Measurements from ENCODE around the gene ELF1. TPM values are rescaled to one million over a fixed set of nuclear protein-coding genes. Genes with fewer than 3 reads are reported as not detected.
A peak's percentile ranks its signal among the peaks of the same experiment; 100 is the strongest.

The ELF1 gene
- polyA plus RNA-seq, 1 of the 3 experiments (the other 2 are of a cell fraction): 11.1 TPM

DNA sequence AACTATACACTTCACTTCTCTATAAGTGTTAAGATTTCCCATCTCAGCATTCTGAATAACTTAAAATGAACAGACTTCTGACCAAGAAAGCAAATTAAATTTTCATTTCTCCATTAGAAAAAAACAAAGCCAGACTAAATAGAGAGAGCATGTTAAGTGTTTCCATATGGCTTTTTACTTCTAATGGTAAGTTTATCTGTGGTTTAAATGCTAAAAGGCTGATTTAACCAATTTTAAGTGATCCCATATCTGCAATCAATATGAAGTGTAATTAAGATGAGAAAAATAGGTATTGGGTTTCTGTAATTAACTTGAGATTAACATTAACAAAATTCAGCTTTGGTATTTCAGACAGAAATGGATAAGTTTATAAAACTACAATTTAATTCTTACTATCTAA is 107.8 kb downstream of the ELF1 start (continued):
- TF ChIP-seq SIN3A (IDR thresholded peaks at IDR 0.05; ENCODE audit: borderline replicate concordance, low read depth, low read length) (no peak), MEF2A (IDR thresholded peaks at IDR 0.05; ENCODE audit: borderline replicate concordance, low read depth) (no peak), TCF12 (IDR thresholded peaks at IDR 0.05) (peak; percentile 78), TAF1 (IDR thresholded peaks at IDR 0.05; ENCODE audit: borderline replicate concordance, low read depth, low read length) (no peak)
- TF ChIP-seq, protein P1, sequence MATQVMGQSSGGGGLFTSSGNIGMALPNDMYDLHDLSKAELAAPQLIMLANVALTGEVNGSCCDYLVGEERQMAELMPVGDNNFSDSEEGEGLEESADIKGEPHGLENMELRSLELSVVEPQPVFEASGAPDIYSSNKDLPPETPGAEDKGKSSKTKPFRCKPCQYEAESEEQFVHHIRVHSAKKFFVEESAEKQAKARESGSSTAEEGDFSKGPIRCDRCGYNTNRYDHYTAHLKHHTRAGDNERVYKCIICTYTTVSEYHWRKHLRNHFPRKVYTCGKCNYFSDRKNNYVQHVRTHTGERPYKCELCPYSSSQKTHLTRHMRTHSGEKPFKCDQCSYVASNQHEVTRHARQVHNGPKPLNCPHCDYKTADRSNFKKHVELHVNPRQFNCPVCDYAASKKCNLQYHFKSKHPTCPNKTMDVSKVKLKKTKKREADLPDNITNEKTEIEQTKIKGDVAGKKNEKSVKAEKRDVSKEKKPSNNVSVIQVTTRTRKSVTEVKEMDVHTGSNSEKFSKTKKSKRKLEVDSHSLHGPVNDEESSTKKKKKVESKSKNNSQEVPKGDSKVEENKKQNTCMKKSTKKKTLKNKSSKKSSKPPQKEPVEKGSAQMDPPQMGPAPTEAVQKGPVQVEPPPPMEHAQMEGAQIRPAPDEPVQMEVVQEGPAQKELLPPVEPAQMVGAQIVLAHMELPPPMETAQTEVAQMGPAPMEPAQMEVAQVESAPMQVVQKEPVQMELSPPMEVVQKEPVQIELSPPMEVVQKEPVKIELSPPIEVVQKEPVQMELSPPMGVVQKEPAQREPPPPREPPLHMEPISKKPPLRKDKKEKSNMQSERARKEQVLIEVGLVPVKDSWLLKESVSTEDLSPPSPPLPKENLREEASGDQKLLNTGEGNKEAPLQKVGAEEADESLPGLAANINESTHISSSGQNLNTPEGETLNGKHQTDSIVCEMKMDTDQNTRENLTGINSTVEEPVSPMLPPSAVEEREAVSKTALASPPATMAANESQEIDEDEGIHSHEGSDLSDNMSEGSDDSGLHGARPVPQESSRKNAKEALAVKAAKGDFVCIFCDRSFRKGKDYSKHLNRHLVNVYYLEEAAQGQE (IDR thresholded peaks at IDR 0.05; ENCODE audit: low read depth, low read length): no peak

DNA sequence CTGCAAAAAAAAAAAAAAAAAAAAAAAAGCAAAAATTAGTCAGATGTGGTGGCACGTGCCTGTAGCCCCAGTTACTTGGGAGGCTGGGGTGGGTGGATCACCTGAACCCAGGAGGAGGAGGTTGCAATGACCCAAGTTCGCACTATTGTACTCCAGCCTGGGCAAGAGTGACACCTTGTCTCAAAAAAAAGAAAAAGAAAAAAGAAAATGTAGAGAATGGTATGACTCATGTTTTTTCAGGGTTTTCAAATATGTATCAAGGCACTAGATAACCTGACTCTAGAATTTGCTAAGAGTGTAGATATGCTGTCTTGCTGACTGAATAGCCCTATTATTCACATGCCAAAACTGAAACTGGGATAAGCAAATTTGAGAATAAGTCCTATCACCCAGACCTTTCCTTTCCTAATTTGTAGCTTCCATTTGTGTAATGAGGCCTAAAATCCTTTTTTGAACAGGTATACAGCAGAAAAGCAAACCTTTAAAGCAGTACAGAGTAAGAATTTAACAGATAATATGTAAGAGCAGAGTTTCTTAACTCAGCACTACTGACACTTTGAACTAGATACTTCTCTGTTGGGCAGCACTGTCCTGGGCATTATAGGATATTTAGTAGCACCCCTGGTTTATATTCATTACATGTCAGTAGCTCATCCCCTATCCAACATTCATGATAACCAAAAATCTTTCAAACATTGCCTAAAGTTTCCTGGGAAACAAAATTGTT is 108.6 kb downstream of the ELF1 start:
- WGBS (ENCODE audit: low lambda C conversion rate): 91% methylated on average over 2 of the region's 2 CpGs
- H3K27ac ChIP-seq (ENCODE audit: low read depth in 2 of 2, low read length in 1 of 2): peak overlapping the region; percentile 60 to 91
- peak overlapping the region; percentile 32; the same call in 1 of the 2 replicates for H2AFZ ChIP-seq (ENCODE audit: low read depth)
- no peaks in the 10 kb centered on the region for H3K9me3 ChIP-seq
- no peaks in the 10 kb centered on the region for H3K27me3 ChIP-seq (ENCODE audit: insufficient read depth)
- no peak for DNase-seq
- ChIA-PET POLR2A (no interaction called here), CTCF (interaction anchor here (3.3 kb wide), 1 partner anchor 11 kb away, joined by 11 read pairs; no protein-coding TSS in a partner anchor)
- peaks cover 18% of the 10 kb centered on the region for H3F3A ChIP-seq (replicated peaks; ENCODE audit: insufficient read depth)
- H3K9ac ChIP-seq: peak overlapping the region; percentile 3; the same call in 1 of the 2 replicates
- no peaks in the 10 kb centered on the region for H3K36me3 ChIP-seq (replicated peaks in 1 of 2; ENCODE audit: control insufficient read depth in 1 of 2, insufficient read depth in 2 of 2, low read length in 1 of 2)
- peak overlapping the region in 1 of 2 experiments; percentile 26; a peak in 1 of 4 replicates for H3K4me3 ChIP-seq (ENCODE audit: low read depth in 2 of 2, low read length in 1 of 2)
- H3K9me2 ChIP-seq: no peaks in the 10 kb centered on the region
- H3K4me1 ChIP-seq (ENCODE audit: control insufficient read depth in 1 of 2, insufficient read depth in 2 of 2, low read depth in 1 of 2, low read length in 1 of 2): peaks cover 15 to 19% of the 10 kb centered on the region in 2 experiments
- H4K20me1 ChIP-seq (ENCODE audit: insufficient read depth): no peaks in the 10 kb centered on the region
- peak overlapping the region; percentile 51 for H3K4me2 ChIP-seq
- peaks cover 12% of the 10 kb centered on the region for H3K79me2 ChIP-seq (ENCODE audit: insufficient read depth)
- TF ChIP-seq GATA2 (CRISPR knock-in tag; IDR thresholded peaks at IDR 0.05) (no peak), RXRA (IDR thresholded peaks at IDR 0.05; ENCODE audit: borderline replicate concordance, low read depth) (no peak), TAF1 (IDR thresholded peaks at IDR 0.05; ENCODE audit: borderline replicate concordance, low read depth, low read length) (no peak), EZH2phosphoT487 (IDR thresholded peaks at IDR 0.05; ENCODE audit: borderline replicate concordance, low read depth) (no peak), NRF1 (IDR thresholded peaks at IDR 0.05; ENCODE audit: low read depth, low read length) (no peak), SIN3A (IDR thresholded peaks at IDR 0.05; ENCODE audit: borderline replicate concordance, low read depth, low read length) (no peak), SMC3 (IDR thresholded peaks at IDR 0.05; ENCODE audit: low read depth, low read length) (no peak), RFX5 (IDR thresholded peaks at IDR 0.05; ENCODE audit: low read length) (no peak), YY1 (IDR thresholded peaks at IDR 0.05; ENCODE audit: low read depth) (no peak), FOSL2 (IDR thresholded peaks at IDR 0.05; ENCODE audit: borderline replicate concordance, low read depth) (peak; percentile 60; the same call in 1 of the 2 replicates), TEAD4 (IDR thresholded peaks at IDR 0.05; ENCODE audit: borderline replicate concordance, insufficient read depth) (0 out of 2 replicates have a peak, but pooled peaks have one; percentile 17), ELF1 (IDR thresholded peaks at IDR 0.05) (no peak), MEF2A (IDR thresholded peaks at IDR 0.05; ENCODE audit: borderline replicate concordance, low read depth) (no peak), GABPA (IDR thresholded peaks at IDR 0.05; ENCODE audit: low read depth) (no peak), RAD21 (IDR thresholded peaks at IDR 0.05; ENCODE audit: low read length) (no peak), MXI1 (IDR thresholded peaks at IDR 0.05; ENCODE audit: low read depth, low read length) (no peak), POLR2AphosphoS5 (IDR thresholded peaks at IDR 0.05; ENCODE audit: low read depth, low read length) (no peak), CHD2 (IDR thresholded peaks at IDR 0.05; ENCODE audit: low read length, partially characterized antibody) (no peak), RCOR1 (IDR thresholded peaks at IDR 0.05; ENCODE audit: low read length) (no peak), NFIC (IDR thresholded peaks at IDR 0.05; ENCODE audit: borderline replicate concordance) (no peak), FOXM1 (IDR thresholded peaks at IDR 0.05; ENCODE audit: low read depth) (no peak)
- TF ChIP-seq, protein P1 (IDR thresholded peaks at IDR 0.05; ENCODE audit: low read depth, low read length): no peak
- TF ChIP-seq, protein P2, sequence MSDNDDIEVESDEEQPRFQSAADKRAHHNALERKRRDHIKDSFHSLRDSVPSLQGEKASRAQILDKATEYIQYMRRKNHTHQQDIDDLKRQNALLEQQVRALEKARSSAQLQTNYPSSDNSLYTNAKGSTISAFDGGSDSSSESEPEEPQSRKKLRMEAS (IDR thresholded peaks at IDR 0.05; ENCODE audit: low read depth): no peak

Data from SK-N-SH (cell line).